Mesenteric fat pad (tissue), 1 donor: ENCODE results near the gene C19orf33. TPM values are rescaled to one million over a fixed set of nuclear protein-coding genes. Genes with fewer than 3 reads are reported as not detected.

Experiments
- DNase-seq: peaks from one replicate; pipeline ENCODE4 v3.0.0-alpha.2; 2020; ENCODE audit warnings: low spot score
- total RNA-seq: library from RNA; stranded (reverse); fragmentation: NEBNext Ultra II Directional; extraction: Animal tissue kit (Norgen Biotek cat#: 25700); gene quantifications from one replicate; pipeline ENCODE4 v1.2.1, GENCODE V29; 2021
- donor health status: DM: yes; HTN: yes; CAD: no.

Gene C19orf33
- total RNA-seq, 1 donor from 2014 or later, result 2.2 TPM

DNA sequence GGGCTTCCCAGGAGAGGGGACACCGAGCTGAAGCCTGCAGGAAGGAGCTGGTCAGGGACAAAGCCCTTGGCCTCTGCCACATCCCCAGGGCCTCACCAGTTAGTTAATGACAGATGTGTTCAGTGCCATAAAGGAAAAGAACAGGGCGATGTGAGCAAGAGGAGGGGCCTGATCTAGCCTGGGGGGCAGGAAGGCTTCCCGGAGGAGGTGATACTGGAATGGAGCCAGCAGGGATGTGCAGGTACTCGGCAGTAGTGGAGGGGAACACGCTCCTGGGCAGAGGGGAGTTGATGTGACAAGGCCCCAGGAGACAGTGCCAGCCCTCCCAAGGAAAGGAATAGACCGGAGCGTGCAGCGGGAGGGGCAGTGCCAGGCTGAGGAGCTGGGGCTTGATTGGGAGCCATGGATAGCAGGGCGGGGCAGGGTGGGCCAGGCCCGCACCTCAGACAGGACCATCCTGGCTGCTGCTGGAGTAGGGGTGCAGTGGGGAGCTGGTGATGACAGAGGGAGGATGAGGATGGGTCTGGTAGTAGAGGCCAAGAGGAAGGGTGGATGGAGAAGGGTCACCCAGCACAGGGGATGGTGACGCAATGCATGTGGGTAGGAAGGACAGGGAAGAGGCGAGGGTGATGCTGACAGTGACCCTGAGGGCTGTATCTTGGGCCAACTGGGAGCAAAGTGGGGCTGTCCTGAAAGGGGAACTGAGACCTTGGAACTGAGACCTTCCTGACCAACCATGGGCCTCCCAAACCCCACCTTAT is 4.1 kb downstream of the C19orf33 start:
- no peak for DNase-seq

DNA sequence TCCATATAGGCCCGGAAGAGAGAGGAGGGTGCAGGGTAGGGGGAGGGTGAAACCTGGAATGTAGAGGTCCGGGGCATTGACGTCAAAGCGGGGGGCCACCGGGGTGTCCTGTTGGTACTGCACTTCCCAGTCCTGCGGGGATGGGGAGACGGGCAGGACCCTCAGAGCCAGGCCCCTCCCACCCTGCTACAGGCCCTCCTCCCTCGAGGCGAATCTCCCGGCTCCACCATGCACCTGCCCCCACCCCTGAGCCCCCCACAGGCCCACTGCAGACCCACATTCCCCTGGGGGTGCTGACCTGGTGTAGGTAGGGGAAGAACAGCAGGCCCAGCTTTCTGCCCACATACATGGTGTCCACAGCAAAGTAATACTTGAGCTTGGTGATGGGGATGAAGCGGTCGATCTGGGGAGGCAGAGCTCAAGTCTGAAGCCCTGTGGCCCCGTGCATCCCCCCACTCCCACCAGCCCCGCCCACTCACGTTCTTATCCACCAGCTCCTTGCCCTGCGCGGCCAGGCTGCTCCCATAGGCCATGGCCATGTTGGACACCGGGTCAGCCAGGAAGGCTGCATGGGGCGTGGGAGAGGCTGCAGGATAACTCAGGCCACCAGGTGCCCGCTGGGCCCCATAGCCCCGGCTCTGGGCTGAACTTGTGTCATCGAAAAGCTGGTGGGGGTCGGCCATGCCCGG is 5.0 kb downstream of the C19orf33 start:
- no peak for DNase-seq

DNA sequence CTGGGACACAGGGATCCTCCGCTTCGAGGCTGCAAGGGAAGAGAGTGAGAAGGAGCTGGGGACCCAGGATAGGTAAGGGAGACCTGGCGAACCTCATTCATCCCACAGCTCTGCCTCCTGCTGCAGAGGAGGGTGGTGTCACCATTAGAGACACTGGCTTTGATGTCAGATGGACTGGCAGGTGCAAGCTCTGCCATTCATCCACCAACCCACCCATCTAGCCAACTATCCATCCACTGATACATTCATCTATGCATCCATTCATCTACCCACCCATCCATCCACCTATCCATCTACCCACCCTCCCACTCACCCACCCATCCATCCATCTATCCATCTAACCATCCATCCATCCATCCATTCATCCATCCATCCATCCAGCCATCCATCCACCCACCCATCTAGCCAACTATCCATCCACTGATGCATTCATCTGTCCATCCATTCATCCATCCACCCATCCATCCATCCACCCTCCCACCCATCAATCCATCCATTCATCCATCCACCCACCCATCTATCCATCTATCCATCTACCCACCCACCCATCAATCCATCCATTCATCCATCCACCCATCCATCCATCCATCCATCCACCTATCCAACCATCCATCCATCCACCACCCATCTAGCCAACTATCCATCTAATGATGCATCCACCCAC is 5.7 kb downstream of the C19orf33 start:
- no peak for DNase-seq

DNA sequence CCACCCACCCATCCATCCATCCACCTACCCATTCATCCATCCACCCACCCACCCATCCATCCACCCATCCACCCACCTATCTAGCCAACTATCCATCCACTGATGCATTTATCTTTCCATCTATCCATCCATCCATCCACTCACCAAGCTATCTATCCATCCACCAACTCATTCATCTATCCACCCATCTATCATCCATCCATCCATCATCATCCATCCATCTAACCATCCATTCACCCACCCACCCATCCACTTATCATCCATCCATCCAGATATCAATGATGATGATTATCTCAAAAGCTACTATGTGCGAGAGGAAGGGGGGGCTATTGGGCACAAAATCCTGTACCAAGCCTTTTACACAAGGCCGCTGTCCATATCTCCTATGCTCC is 6.2 kb downstream of the C19orf33 start:
- no peak for DNase-seq

DNA sequence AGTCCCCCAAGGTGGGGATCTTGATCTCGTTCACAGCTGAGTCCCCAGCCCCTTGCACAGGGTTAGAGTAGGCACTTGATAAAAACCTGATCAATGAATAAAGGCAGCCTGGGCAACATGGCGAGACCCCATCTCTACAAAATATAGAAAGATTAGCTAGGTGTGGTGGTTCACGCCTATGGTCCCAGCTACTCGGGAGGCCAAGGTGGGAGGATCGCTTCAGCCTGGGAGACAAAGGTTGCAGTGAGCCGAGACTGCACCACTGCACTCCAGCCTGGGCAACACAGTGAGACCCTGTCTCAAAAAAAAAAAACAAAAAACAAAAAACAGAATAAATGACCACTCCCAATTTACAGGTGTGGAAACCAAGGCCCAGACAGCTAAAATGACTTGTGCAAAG is 6.9 kb downstream of the C19orf33 start:
- no peak for DNase-seq

DNA sequence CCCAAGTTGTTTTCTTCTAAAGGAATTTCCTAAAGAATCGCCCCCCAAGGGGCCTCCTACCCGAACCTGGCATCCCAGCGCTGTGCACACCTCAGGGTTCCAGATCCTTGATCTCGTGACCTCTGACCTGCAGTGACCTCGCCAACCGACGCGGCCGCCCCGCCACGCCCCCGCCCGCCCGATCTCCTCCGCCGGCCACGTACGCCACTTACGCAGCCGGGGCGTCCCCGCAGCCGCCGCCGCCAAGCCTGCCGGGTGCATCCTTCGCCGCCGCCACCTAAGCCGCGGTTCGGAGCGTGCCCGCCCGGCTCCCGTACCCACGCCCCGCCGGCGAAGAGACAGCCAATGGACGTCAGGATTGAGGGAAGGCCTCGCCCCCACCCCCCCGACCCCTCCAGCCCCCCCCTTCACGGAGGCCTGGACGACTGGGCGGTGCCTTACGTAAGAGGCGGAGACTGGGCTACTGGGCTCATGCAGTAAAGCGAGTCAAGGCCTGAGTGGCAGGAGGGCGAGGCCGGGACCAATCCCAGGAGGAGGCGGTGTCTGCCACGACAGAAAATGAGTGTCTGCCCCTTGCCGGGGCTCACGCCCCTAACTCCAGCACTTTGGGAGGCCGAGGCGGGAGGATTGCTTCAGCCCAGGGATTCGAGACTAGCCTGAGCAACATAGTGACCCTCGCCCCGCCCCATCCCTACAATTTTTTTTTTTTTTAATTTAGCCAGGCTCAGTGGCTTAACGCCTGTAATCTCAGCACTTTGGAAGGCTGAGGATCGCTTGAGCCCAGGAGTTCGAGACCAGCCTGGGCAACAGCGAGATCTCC is 11.8 kb downstream of the C19orf33 start, which contains the start of gene YIF1B:
Gene YIF1B, minus strand, starts transcription at position 291 of the 820 bp plus-strand sequence. Its CDS starts 30 bp downstream, at position 261.
- DNase-seq, result peak; percentile 97

DNA sequence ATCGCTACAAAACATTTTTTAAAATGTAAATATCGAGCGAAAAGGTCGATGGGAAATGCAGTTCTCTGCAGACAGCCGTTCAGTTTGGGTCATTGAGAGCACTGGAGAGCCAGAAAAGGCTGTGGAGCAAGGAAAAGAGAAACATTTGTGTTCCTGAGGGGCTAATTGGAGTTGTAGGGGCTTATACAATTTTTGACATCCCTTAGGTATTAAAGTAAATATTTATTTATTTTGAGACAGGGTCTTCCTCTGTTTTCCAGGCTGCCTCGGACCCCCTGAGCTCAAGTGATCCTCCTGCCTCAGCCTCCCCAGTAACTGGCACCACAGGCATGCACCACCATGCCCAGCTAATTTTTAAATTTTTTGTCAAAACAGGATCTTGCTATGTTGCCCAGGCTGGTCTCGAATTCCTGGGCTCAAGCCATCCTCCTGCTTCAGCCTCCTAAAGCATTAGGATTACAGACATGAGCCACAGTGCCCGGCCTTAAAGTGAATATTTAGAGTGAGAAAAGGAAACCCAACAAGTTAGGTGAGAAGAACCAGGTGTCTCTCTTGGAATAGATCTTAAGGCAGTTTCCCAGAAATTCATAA is 12.5 kb downstream of the C19orf33 start:
- no peak for DNase-seq

DNA sequence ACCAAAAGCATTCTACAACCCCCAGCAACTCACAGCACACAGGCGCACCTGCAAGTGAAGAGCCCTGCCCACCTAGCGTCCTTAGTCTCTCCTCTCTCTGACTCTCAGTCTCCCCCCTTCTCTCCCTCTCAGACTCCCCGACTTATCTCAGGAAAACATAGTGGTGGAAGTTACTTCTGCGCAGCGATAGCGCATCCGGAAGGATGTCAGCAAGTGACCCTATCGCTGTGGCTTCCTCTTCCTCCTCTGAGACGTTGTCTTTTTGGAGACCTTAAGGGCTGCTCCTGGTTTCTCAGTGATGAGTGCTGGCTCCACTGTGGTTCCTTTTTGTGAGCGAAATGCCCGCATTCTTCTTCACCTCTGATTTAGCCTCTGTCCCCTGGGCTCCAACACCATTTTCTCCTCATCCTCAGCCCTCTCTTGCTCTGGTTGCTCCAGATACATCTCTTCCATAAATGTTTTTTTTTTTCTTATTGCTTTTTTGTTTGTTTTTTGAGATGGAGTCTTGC is 13.1 kb downstream of the C19orf33 start:
- no peak for DNase-seq

DNA sequence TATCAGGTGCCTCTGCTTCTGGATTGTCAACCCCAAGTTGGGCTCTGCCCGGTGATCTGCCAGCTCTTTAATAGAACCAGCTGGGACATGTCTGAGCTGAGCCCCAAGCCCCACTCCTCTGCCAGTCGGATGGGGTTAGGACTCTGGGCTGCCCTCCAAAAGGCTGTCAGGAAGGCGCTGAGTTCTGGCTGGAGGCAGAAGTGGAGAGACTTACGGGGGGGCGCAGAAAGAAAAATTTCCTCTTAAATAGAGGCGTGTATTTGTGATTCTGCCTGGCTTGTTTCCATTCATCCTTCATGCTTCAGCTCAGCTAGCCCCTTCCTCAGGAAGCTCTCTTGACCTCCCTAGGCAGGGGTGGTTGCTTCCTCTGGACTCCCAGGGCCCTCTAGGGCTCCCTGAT is 14.6 kb downstream of the C19orf33 start:
- DNase-seq, result no peak

DNA sequence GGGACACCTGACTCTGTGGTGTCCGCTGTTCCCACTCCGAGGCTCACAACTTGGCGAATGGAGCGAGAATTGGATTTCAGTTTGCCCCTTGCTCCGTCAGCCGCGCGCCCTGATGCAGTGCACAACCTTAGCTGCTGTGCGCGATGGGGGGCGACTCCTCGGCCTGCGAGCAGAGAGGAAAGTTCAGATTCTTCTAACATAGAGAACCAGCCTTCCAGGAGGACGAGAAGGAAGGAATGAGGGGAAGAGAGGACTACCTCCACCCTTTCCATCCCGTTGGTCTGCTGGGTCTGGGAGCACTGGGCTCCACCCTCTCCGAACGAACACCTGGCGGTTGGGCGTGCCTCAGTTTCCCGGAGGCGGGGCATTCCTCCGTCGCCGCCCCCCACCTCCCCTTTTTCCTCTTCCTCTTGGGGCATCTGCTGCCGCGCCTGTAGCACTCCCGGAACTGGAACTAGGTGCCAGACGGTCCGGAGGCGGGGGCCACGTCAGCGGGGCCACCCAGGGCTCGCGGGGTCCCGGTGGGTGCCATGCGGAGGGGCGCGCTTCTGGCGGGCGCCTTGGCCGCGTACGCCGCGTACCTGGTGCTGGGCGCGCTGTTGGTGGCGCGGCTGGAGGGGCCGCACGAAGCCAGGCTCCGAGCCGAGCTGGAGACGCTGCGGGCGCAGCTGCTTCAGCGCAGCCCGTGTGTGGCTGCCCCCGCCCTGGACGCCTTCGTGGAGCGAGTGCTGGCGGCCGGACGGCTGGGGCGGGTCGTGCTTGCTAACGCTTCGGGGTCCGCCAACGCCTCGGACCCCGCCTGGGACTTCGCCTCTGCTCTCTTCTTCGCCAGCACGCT is 15.6 kb downstream of the C19orf33 start, which contains the start of gene KCNK6:
Gene KCNK6, plus strand, starts transcription at position 425 of the 838 bp plus-strand sequence. Its CDS starts 106 bp downstream, at position 531.
- no peak for DNase-seq

DNA sequence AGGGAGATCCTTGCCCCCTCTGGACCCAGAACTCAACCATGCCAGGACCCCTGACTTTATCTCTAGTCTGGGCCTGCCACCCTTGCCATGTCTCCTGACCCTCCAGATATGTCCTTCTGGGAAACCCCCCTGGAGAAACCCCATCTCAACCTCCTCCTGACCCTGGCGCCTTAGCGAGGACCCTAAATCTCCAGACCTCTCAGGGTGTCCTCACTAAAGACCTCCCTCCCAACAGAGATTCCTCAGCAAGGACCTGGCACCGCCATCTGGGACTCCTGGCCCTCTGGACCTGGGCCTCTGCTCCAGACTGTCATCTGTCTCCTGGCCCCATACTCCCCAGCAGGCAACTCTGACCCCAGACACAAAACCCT is 16.9 kb downstream of the C19orf33 start:
- DNase-seq, result no peak

DNA sequence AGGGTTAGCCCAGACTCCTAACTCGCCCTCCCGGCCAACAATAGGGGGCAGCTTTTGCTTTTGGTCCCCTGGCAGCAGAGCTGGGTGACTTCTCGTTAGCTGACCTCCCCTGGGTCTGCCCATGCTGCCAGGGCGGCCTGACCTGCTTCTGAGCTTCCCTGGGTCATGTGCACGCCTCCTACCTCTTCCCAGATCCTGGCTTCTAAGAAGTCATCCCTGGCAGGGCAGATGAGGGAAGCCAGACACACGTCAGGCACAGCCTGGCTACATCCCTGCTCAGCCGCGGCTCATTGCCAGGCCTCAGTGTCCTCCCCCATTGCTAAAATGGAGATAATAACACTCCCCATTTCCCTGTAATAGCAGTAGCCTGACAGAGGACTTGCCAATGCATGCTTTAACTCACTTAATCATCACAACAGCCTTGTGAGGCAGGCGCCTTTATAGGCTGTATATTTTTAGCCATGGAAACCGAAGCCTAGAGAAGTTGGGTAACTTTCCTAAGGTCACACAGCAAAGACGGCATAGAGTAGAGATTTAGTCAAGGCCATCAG is 17.7 kb downstream of the C19orf33 start:
- DNase-seq, result no peak

DNA sequence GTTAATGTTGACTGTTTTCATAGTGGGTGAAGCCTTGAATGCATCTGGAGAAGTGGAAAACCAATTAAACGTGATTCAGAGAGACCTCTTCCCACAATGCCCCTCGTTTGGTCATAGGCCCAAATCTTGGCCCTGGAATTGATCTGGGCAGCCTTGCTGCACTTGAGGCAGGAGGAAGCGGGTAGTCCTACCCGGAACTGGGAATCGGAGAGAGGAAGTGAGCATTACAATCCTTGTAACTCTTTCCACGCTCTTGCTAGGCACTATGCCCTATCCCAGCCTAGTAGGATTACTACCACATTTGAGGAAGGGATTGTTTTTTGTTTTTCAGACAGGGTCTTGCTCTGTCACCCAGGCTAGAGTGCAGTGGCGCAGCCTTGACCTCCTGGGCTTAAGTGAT is 19.2 kb downstream of the C19orf33 start:
- DNase-seq, result no peak

DNA sequence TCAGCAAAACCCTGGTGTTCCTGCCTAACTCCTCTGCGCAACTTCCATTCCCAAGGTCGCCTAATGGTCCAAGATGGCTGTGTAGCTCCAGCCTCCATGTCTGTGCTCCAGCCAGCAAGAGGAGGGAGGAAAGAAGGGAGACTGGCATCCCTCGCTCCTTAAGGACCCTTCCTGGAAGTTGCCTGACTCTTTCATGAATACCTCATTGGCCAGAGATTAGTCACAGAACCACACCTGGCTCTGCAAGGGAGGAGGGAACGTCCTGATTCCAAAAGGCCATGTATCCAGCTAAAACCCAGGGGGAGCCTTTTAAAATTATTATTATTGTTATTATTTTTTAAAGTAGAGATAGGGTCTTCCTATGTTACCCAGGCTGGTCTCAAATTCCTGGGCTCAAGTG is 20.4 kb downstream of the C19orf33 start:
- no peak for DNase-seq

DNA sequence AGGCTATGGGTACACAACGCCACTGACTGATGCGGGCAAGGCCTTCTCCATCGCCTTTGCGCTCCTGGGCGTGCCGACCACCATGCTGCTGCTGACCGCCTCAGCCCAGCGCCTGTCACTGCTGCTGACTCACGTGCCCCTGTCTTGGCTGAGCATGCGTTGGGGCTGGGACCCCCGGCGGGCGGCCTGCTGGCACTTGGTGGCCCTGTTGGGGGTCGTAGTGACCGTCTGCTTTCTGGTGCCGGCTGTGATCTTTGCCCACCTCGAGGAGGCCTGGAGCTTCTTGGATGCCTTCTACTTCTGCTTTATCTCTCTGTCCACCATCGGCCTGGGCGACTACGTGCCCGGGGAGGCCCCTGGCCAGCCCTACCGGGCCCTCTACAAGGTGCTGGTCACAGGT is 22.5 kb downstream of the C19orf33 start:
- no peak for DNase-seq

DNA sequence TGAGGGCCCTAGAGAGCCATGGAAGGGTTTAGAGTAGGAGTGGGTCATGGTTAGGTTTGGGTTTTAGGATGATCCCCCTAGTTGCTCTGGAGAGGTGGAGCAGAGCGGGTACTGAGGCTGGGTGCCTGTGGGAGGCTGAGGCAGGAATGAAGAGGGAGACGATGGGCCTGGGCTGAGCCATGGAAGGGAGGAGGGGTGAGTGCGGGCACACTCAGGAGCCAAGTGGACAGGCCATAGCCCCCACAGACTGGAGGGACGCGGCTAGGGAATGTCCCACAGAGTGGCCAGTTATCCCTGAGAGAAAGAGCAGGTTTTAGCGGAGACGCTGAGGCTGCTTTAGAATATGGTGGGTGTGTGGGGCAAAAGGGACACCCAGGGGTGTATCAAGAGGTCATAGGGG is 25.6 kb downstream of the C19orf33 start:
- DNase-seq, result no peak

DNA sequence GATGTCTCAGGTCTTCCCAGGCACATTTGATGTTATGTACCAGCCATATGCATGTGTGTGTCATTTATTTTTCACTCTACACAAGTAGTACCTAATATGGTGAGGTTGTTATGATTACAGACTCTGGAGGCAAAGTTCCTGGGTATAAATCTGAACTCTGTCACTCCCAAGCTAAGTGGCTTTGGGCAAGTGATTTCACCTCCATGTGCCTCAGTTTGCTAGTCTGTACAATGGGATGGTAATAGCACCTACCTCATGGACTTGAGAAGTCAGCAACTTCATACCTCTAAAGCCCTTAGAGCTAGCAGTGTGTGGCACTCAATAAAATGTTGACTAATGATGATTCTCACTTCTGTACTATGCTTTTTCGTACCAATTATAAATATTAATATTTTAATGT is 27.7 kb downstream of the C19orf33 start:
- DNase-seq, result no peak

DNA sequence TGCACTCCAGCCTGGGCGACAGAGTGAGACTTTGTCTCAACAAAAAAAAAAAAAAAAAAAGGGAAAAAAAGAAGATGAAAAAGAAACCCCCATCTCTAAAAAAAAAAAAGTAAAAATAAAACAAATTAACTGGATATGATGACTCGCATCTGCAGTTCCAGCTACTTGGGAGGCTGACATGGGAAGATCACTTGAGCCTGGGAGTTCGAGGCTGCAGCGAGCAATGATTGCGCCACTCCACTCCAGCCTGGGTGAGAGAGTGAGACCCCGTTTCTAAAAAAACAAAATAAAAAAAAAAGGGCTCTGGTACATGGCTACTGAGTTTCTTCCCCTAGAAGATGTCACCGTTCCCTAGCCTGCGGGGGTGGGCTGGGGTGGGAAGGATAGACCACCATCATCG is 29.2 kb downstream of the C19orf33 start:
- no peak for DNase-seq

DNA sequence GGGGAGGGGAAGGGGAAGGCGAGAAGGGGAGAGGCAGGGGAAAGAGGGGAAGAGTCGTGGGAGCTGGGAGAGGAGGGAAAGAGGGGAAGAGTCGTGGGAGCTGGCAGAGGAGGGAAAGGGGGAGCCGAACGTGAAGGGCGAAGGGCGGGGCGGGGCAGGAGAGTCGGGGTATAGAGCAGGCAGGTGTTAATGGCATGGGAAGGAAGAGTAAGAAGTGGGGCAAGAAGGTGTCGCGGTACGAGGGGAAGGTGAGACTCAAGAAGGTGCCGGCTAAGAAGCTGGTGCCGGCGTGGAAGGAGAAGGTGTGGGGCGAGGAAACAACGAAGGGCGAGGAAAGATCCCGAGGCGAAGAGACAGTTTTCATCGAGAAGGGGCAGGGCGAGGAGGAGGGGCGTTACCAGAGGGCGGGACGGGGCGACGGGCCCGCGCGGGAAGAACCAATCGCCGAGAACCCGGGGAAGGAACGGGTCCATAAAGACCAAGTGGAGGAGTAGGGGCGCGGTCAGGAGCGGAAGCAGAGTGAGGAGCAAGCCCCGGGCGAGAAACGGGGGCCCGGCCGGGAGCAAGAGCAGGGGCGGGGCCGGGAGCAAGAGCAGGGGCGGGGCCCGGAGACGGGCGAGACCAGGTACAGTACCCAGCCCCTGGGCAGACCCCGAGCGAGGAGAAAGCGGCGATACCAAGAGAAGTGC is 32.0 kb downstream of the C19orf33 start:
- DNase-seq, result peak; percentile 97
